GM19238 (cell line): ENCODE data around the gene CCDC152.
"Not testable (repeated sequence)": the region's sequence is repeated elsewhere in the genome, so short reads cannot be mapped to it uniquely, and the experiment has no call there.

ENCODE experiments used
- DNase-seq: peaks from one replicate; pipeline ENCODE4 v3.0.0; 2011; ENCODE audit warnings: low spot score; ENCODE audit not compliant: insufficient read length

CCDC152 gene

DNA sequence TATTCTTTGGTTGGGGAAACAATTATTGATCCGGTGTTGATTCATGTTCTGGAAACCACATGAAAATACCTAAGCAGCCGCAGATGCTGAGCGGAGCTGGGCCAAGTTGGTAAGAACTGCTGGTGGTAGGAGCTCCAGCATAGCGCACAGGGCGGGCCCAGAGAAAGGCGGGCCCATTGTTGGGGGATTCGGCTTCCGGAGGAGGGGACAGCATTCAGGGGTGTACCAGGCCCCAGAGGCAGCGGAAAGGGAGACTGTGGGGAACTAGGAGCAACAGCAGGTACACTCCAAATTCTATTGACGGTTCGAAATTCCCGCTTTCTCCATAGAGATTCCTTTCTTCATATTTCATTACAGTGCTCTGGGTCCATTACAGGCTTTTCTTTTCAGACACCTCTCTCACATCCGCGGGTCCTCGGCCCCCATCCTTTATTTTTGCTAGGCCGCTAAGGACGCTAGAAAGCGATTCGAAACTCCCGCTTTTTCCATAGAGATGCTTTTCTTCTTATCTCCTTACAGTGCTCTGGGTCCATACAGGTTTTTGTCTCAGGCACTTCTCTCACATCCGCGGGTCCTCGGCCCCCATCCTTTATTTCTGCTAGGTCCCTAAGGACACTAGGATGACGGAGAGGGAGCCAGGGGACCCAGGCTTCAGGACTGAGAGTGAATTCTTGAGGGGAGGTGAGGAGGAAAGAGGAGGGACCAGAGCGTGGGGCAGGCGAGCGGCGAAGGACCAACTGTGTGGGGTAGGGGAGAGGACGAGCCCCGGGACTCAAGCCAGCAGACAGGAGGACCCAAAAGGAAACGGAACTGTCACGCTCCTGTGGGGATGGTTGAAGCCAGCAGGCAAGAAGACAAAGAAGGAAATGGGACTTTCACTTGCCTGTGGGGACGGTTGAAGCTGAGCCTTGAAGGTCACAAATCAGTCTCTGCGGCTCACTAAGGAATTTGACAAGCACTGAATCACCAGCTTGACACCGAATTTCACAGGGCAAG lies at the start of gene CCDC152:
Gene CCDC152 (plus strand): TSS at position 213 of the 996 bp plus-strand sequence. CDS start 2,304 bp downstream, outside the sequence.
- peak; percentile 14 for DNase-seq

- DNase-seq, result no peak
Measured at GRCh38 chr5:42715785-42716184, 40.8 kb upstream of the CCDC152 start.

DNA sequence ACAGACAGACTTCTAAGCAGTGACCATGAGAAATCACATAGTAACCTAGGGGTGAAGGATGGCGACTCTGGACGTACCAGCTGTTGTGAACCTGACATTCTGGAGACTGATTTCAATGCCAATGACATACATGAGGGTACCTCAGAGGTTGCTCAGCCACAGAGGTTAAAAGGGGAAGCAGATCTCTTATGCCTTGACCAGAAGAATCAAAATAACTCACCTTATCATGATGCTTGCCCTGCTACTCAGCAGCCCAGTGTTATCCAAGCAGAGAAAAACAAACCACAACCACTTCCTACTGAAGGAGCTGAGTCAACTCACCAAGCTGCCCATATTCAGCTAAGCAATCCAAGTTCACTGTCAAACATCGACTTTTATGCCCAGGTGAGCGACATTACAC lies 38.0 kb upstream of the CCDC152 start:
- DNase-seq, result no peak

DNA sequence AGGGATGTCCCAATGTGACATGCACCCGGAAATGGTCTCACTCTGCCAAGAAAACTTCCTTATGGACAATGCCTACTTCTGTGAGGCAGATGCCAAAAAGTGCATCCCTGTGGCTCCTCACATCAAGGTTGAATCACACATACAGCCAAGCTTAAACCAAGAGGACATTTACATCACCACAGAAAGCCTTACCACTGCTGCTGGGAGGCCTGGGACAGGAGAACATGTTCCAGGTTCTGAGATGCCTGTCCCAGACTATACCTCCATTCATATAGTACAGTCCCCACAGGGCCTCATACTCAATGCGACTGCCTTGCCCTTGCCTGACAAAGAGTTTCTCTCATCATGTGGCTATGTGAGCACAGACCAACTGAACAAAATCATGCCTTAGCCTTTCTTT lies 37.6 kb upstream of the CCDC152 start:
- DNase-seq, result no peak

- no peak for DNase-seq
Measured at GRCh38 chr5:42720251-42720650, 36.4 kb upstream of the CCDC152 start.

- no peak for DNase-seq
Measured at GRCh38 chr5:42721484-42721883, 35.1 kb upstream of the CCDC152 start.

DNA sequence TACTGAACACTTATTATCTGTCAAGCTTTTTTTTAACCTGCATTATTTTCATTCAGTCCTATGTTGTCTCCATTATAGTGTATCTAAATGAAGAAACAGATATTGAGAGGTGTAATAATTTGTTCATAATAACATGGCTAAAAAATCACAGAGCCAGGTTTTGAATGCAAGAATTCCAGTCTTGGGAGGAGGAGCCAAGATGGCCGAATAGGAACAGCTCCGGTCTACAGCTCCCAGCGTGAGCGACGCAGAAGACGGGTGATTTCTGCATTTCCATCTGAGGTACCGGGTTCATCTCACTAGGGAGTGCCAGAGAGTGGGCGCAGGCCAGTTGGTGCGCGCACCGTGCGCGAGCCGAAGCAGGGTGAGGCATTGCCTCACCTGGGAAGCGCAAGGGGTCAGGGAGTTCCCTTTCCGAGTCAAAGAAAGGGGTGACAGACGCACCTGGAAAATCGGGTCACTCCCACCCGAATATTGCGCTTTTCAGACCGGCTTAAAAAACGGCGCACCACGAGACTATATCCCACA lies 22.0 kb upstream of the CCDC152 start:
- DNase-seq, result not testable (repeated sequence)

GRCh38 chr5:42740920-42741319 lies 15.7 kb upstream of the CCDC152 start:
- DNase-seq, result no peak

DNA sequence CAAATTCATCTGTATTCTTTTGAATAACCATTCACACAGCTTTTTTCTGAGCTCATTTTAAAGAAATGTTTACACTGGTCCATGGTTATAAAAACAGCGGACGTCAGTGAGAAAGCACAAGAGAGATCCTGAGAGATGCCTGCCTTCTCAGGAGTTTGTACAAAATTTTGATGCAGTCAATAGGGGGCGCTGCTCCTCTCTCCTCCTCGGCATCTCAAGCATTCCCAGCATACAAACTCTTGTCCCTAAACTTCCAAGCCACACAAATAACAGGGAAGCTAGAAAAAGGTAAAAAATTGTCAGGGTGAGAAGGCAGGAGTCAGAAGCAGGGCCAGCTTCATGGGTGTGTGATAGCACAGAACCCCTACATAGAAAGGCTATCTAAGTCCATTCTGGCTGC lies 11.2 kb upstream of the CCDC152 start:
- no peak for DNase-seq

DNA sequence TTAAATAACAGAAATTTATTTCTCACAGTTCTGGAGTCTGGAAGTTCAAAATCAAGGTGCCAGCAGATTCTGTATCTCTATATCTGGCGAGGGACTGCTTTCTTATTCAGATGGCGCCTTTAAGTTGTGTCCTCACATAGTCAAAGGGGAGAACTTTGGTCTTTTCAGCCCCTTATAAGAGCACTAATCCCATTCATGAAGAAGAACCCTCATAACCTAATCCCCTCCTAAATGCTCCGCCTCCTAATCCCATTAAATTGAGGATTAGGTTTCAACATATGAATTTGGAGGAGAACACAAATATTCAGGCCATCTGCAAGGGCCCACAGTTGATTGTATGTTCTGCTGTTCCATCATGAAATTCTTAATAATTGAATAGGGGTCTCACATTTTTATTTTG lies 10.8 kb upstream of the CCDC152 start:
- DNase-seq, result no peak

DNA sequence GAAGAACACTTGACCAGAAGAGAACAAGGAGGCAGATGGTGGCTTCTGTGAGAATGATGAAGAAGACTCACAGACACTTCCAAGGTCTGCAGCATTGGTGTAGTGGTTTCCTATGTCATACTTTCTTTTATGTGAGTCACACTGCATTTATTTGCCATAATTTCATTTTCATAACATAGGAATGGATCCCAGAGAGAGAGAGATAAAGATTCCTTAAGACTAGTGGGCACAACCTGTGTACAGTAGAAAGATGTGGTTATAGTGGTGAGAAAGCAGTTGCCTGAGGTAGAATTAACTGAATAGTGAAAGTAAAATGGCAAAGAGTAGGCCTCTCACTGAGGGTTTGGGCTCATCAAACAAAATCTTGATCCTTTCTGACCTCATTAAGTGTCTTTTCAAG lies 7.6 kb upstream of the CCDC152 start:
- no peak for DNase-seq

- DNase-seq, result no peak
Measured at GRCh38 chr5:42750507-42750906, 6.1 kb upstream of the CCDC152 start.

DNA sequence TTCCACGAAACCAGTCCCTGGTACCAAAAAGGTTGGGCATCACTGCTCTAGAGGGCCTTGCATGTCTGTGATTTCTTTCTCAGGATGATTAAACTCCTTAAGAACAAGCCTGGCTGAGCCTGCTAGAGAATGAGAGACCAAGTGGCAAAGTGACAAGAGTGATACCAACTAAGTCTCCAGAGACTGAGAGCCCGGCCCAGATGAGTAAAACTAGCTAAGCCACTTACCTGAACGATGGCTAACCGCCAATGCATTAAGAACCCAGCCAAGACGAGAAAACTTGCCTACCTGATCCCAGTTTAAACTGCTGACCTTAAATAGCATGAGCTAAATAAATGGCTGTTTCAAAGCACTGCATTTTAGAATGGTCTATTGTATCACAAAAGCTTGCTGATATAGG lies 5.6 kb upstream of the CCDC152 start:
- DNase-seq, result no peak

DNA sequence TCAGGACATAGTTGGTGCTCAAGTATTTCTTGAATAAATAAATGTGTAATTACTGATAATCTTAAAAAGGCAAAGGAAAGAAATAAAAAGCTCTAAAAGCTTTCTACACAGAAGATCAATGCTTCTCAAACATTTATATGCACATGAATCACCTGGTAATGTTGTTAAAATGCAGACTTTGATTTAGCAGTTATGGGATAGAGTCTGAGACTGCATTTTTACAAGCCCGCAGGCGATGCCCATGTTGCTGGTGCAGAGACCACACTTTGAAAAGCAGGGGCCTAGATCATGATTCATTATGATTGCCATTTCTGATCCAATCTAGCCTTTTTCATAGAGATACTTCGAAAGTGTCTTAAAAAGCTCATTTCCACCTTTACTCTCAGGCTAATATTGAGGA lies 3.5 kb upstream of the CCDC152 start:
- DNase-seq, result no peak

GRCh38 chr5:42759456-42759855 lies 2.8 kb downstream of the CCDC152 start:
- DNase-seq, result no peak

DNA sequence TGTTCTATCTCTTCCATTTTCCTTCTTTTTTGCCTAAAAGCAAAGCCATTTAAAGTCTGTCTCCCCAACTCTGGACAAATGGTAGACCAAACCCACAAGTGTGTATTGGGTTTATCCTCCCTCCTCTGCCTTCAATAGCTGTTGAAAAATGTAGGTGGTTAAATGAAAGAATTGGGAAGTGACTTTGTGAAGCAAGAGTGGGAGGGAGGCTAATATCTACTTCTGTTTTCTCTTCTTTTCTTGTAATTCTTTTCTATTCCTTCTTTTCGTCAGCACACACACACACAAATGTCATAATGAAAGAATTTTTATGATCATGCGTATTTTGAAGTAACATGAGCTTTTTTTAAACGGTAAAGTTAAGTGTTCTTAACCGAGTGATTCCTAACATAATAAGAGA lies 3.8 kb downstream of the CCDC152 start:
- DNase-seq, result no peak

- DNase-seq, result no peak
Measured at GRCh38 chr5:42761791-42762190, 5.2 kb downstream of the CCDC152 start.

DNA sequence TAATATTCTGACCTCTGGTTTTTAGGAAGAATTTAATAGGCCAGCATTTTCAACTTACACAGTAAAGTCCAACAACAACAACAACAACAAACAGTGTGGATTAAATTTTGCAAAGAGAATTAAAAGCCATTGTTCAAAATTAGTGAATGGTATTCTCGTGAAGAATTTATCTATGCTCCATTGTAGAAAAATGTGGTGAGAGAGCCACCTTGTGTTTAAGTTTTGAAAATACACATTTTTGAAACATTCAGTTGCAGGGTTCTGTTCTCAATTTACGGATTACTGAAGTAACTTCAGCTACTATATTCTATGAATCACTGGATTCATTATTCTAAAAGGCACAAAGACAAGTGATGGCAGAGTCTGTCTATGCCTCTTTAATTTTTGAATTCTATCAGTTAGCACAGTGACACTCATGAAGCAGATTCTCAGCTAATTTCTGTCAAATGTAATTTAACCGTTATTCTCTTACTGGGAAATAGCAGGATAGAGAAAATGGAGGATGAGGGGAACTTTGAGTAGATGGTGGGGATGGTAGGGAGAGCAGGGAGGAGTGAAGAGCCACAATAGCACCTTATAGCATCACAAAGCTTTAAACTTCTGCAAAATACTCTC lies 11.0 kb downstream of the CCDC152 start:
- no peak for DNase-seq

GRCh38 chr5:42768106-42768504 lies 11.5 kb downstream of the CCDC152 start:
- no peak for DNase-seq

DNA sequence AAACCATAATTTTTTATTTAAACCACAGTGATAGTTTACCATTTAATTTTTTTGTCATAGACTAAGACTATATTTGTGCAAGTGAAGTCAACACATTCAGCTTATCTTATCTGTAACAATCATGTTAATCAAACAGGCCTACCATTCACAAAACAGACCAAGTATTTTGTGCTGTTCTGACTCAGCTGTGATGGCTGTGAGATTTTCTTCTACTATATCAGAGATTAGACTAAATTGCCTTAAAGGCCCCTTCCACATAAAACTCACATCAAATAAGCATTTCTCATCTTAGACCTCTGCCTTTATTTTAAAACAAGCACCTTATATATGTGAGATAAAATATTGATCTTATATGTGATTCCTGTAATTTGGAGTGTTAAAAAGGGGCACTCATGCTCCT lies 13.4 kb downstream of the CCDC152 start:
- no peak for DNase-seq

- no peak for DNase-seq
Measured at GRCh38 chr5:42772265-42772993, 15.8 kb downstream of the CCDC152 start.

- DNase-seq, result no peak
Measured at GRCh38 chr5:42779083-42779482, 22.5 kb downstream of the CCDC152 start.
